H9 (cell line): ENCODE results near the gene FXYD2. TPM values are rescaled to one million over a fixed set of nuclear protein-coding genes. Genes with fewer than 3 reads are reported as not detected.

Experiments
- DNase-seq: peaks from one replicate; pipeline ENCODE4 v3.0.0-alpha.2; 2017
- H2AFZ ChIP-seq: one replicate; pipeline ENCODE4 v1.6.1; 2013; ENCODE audit warnings: mild to moderate bottlenecking, low read length, control low read depth, moderate library complexity
- H2AK5ac ChIP-seq: 2 replicates; pipeline ENCODE4 v1.6.1; 2013; ENCODE audit warnings: low read length, control low read depth, mixed read lengths; ENCODE audit not compliant: insufficient read length
- H2BK120ac ChIP-seq: one replicate; pipeline ENCODE4 v1.6.1; 2013; ENCODE audit warnings: low read depth, mild to moderate bottlenecking, low read length, control low read depth, inconsistent platforms; ENCODE audit not compliant: poor library complexity, severe bottlenecking
- H2BK12ac ChIP-seq: 2 replicates; pipeline ENCODE4 v1.6.1; 2013; ENCODE audit warnings: low read length, control low read depth, mixed read lengths, low read depth; ENCODE audit not compliant: insufficient read length
- H2BK15ac ChIP-seq: 2 replicates; pipeline ENCODE4 v1.6.1; 2013; ENCODE audit warnings: low read depth, low read length, control low read depth
- H2BK20ac ChIP-seq: one replicate; pipeline ENCODE4 v1.6.1; 2013; ENCODE audit warnings: low read depth, mild to moderate bottlenecking, low read length, control low read depth, inconsistent platforms; ENCODE audit not compliant: poor library complexity, severe bottlenecking
- H2BK5ac ChIP-seq: 2 replicates; pipeline ENCODE4 v1.6.1; 2013; ENCODE audit warnings: low read length, control low read depth, mixed read lengths; ENCODE audit not compliant: insufficient read length
- H3K14ac ChIP-seq: 2 replicates; pipeline ENCODE4 v1.6.1; 2013; ENCODE audit warnings: low read length, control low read depth; ENCODE audit not compliant: insufficient read depth
- H3K18ac ChIP-seq: 2 replicates; pipeline ENCODE4 v1.6.1; 2013; ENCODE audit warnings: low read depth, mild to moderate bottlenecking, mixed read lengths, low read length, control low read depth; ENCODE audit not compliant: insufficient read length
- H3K23ac ChIP-seq: 2 replicates; pipeline ENCODE4 v1.6.1; 2013; ENCODE audit warnings: low read length, control low read depth, mixed read lengths, low read depth; ENCODE audit not compliant: insufficient read length
- H3K23me2 ChIP-seq: 2 replicates; pipeline ENCODE4 v1.6.1; 2013; ENCODE audit warnings: low read depth, mild to moderate bottlenecking, mixed read lengths, low read length, control low read depth; ENCODE audit not compliant: insufficient read length, poor library complexity, severe bottlenecking
- H3K27ac ChIP-seq: 2 replicates; pipeline ENCODE4 v1.5.1; 2013; ENCODE audit warnings: low read length, control low read depth, mixed read lengths, low read depth; ENCODE audit not compliant: insufficient read length
- H3K27me3 ChIP-seq: 2 replicates; pipeline ENCODE4 v1.6.1; 2013; ENCODE audit warnings: low read length, control low read depth, inconsistent platforms; ENCODE audit not compliant: insufficient read depth
- H3K4ac ChIP-seq: 2 replicates; pipeline ENCODE4 v1.6.1; 2013; ENCODE audit warnings: low read depth, mild to moderate bottlenecking, control low read depth, inconsistent platforms, low read length, moderate library complexity
- H3K4me1 ChIP-seq: 2 replicates; pipeline ENCODE4 v1.6.1; 2013; ENCODE audit warnings: low read length, control low read depth, inconsistent platforms; ENCODE audit not compliant: insufficient read depth
- H3K4me2 ChIP-seq: 2 replicates; pipeline ENCODE4 v1.6.1; 2013; ENCODE audit warnings: low read length, control low read depth, mixed read lengths; ENCODE audit not compliant: insufficient read length, insufficient read depth
- H3K56ac ChIP-seq: 2 replicates; pipeline ENCODE4 v1.6.1; 2013; ENCODE audit warnings: low read depth, mild to moderate bottlenecking, mixed read lengths, low read length, control low read depth; ENCODE audit not compliant: insufficient read length
- H3K79me1 ChIP-seq: 2 replicates; pipeline ENCODE4 v1.6.1; 2013; ENCODE audit warnings: low read depth, mild to moderate bottlenecking, moderate library complexity, low read length, control low read depth, inconsistent platforms; ENCODE audit not compliant: insufficient read depth, poor library complexity, severe bottlenecking
- H3K79me2 ChIP-seq: 2 replicates; pipeline ENCODE4 v1.6.1; 2013; ENCODE audit warnings: low read length, control low read depth, inconsistent platforms; ENCODE audit not compliant: insufficient read depth
- H3K9ac ChIP-seq: 2 replicates; pipeline ENCODE4 v1.6.1; 2013; ENCODE audit warnings: low read length, control low read depth, mixed read lengths; ENCODE audit not compliant: insufficient read length; ENCODE audit errors: extremely low read depth
- H3K9me3 ChIP-seq: one replicate; pipeline ENCODE4 v1.6.1; 2013; ENCODE audit warnings: low read depth, low read length, inconsistent platforms; ENCODE audit not compliant: control insufficient read depth
- H3T11ph ChIP-seq: one replicate; pipeline ENCODE4 v1.6.1; 2013; ENCODE audit warnings: mild to moderate bottlenecking, low read length, control low read depth, inconsistent platforms
- H4K20me1 ChIP-seq: one replicate; pipeline ENCODE4 v1.6.1; 2013; ENCODE audit not compliant: control insufficient read depth, insufficient read length, insufficient read depth
- H4K5ac ChIP-seq: 2 replicates; pipeline ENCODE4 v1.6.1; 2013; ENCODE audit warnings: low read depth, mild to moderate bottlenecking, mixed read lengths, low read length, control low read depth; ENCODE audit not compliant: insufficient read length
- H4K8ac ChIP-seq: replicated peaks from 2 replicates; pipeline ENCODE4 v1.6.1; 2013; ENCODE audit warnings: low read length, control low read depth, mixed read lengths, low read depth; ENCODE audit not compliant: insufficient read length
- H4K91ac ChIP-seq: 2 replicates; pipeline ENCODE4 v1.6.1; 2013; ENCODE audit warnings: low read depth, mild to moderate bottlenecking, moderate library complexity, mixed read lengths, low read length, control low read depth; ENCODE audit not compliant: insufficient read length
- H3K27ac Mint-ChIP-seq, 3 experiments: 2 replicates in 2 of 3; 3 replicates in 1 of 3; pipeline ENCODE4 v1.8.0; 2020 to 2021; ENCODE audit warnings: mixed read lengths in 3 of 3, mild to moderate bottlenecking in 1 of 3, moderate library complexity in 1 of 3
- H3K27me3 Mint-ChIP-seq: 2 replicates; pipeline ENCODE4 v1.8.0; 2021; ENCODE audit warnings: low read depth, mild to moderate bottlenecking, moderate library complexity, mixed read lengths
- H3K36me3 Mint-ChIP-seq, 3 experiments: 2 replicates in 2 of 3; 3 replicates in 1 of 3; pipeline ENCODE4 v1.8.0; 2020 to 2021; ENCODE audit warnings: low read depth in 3 of 3, mixed read lengths in 3 of 3; ENCODE audit not compliant: insufficient read depth in 1 of 3
- H3K4me1 Mint-ChIP-seq, 2 experiments: 2 replicates each; pipeline ENCODE4 v1.8.0; 2020; ENCODE audit warnings: mixed read lengths in 2 of 2
- H3K4me3 Mint-ChIP-seq, 2 experiments: 2 replicates in 1 of 2; 3 replicates in 1 of 2; pipeline ENCODE4 v1.8.0; 2020 to 2021; ENCODE audit warnings: mild to moderate bottlenecking in 2 of 2, mixed read lengths in 2 of 2, moderate library complexity in 1 of 2
- H3K9me3 Mint-ChIP-seq, 2 experiments: 2 replicates in 1 of 2; 3 replicates in 1 of 2; pipeline ENCODE4 v1.8.0; 2020; ENCODE audit warnings: mild to moderate bottlenecking in 2 of 2, mixed read lengths in 2 of 2, moderate library complexity in 1 of 2
- CTCF ChIP-seq: fragments of 200-600 bp; sonication (generic); conservative IDR thresholded peaks from 3 replicates; pipeline ENCODE4 v1.8.0; 2021; ENCODE audit warnings: antibody characterized with exemption, mild to moderate bottlenecking
- WGBS: extraction: QIAGEN DNeasy Blood & Tissue Kit; methylation state at CpG from one replicate; pipeline ENCODE4 v1.1.7; 2013; ENCODE audit warnings: missing lambda C conversion rate, low lambda C conversion rate, mixed read lengths; ENCODE audit not compliant: insufficient read length; ENCODE audit errors: extremely low coverage; 5-methylcytosine and 5-hydroxymethylcytosine counted together
- total RNA-seq: library from RNA; stranded (reverse); gene quantifications from 2 replicates; pipeline ENCODE4 v1.2.1, GENCODE V29; 2021

The FXYD2 gene
- total RNA-seq, 1 experiment from 2014 or later, result 0.79 TPM

- no peaks in the 10 kb centered on the region for H3K9me3 Mint-ChIP-seq
- Histone ChIP-seq H3T11ph (no peak overlapping the region), H3K56ac (no peak overlapping the region), H3K27ac (no peak overlapping the region), H3K79me2 (no peaks in the 10 kb centered on the region), H3K23me2 (no peaks in the 10 kb centered on the region), H2AK5ac (no peak overlapping the region), H2BK5ac (no peak overlapping the region), H3K4ac (no peak overlapping the region), H3K27me3 (no peaks in the 10 kb centered on the region), H3K23ac (no peak overlapping the region), H2AFZ (no peak overlapping the region), H4K20me1 (no peaks in the 10 kb centered on the region), H3K4me1 (no peaks in the 10 kb centered on the region), H2BK20ac (no peak overlapping the region), H3K18ac (no peak overlapping the region), H4K8ac (no peak overlapping the region), H3K14ac (no peak overlapping the region; the same call in 1 of the 2 replicates), H3K79me1 (no peaks in the 10 kb centered on the region), H4K5ac (no peak overlapping the region), H3K4me2 (no peak overlapping the region), H2BK15ac (no peak overlapping the region), H2BK12ac (no peak overlapping the region), H3K9ac (no peak overlapping the region), H3K9me3 (no peaks in the 10 kb centered on the region), H4K91ac (no peak overlapping the region), H2BK120ac (no peak overlapping the region)
- H3K27ac Mint-ChIP-seq, result no peak overlapping the region
- H3K36me3 Mint-ChIP-seq, result no peaks in the 10 kb centered on the region
- no CpG with 5 or more reads among the region's 4 CpGs for WGBS
- DNase-seq, result no peak
- no peak overlapping the region for H3K4me3 Mint-ChIP-seq
- peaks cover 57% of the 10 kb centered on the region for H3K27me3 Mint-ChIP-seq
- peaks cover 5 to 23% of the 10 kb centered on the region in 2 experiments for H3K4me1 Mint-ChIP-seq
- TF ChIP-seq CTCF, result no peak
Observed at GRCh38 chr11:117781627-117782026, 42.9 kb downstream of the FXYD2 start.
